ENCODE data around the gene SLCO1B3. TPM values are rescaled to one million over a fixed set of nuclear protein-coding genes. Genes with fewer than 3 reads are reported as not detected.

SLCO1B3 gene
- total and polyA plus RNA-seq, 10 of the 15 experiments (the other 5 are each of a cell fraction or from before 2014, with no cell fraction given): 0.04 to 1.2 TPM; not detected in 8

DNA sequence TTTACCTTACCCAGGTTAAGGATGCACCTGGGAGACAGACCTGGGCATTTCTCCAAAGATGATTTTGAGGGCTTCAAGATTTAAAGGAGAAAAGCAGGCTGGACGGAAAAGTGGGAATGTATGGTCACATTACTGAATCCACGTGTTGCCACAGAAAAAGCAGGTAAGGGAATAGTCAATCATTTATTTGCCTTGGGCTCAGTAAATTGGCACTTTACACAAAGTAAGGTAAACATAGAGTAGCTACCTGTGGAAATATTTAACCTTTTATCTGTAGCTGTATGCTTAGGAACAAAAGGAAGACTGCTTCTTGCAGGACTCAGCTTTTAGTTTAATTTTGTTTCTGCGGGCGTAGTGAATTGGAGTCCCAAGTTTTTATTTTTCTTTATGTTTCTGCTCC is 153.3 kb downstream of the SLCO1B3 start (continued):
- TF ChIP-seq IRF3 (IDR thresholded peaks at IDR 0.05): no peak
- no peak for TF ChIP-seq ZSCAN29 (IDR thresholded peaks at IDR 0.05)
- no peak for TF ChIP-seq PAX8 (IDR thresholded peaks at IDR 0.05)
- TF ChIP-seq BCL11A (IDR thresholded peaks at IDR 0.05; ENCODE audit: low read depth, low read length): no peak
- no peak for TF ChIP-seq HDGF (IDR thresholded peaks at IDR 0.05)
- no peak for TF ChIP-seq SP1 (IDR thresholded peaks at IDR 0.05; ENCODE audit: low read depth, low read length)

Small RNA genes within 50 kb of the gene (small RNA-seq; reads per million reads assigned to genes)
- gene AC011604.1: not detected

Other genes with a start within 250 kb of the SLCO1B3 start
- not detected in 2 replicates for gene SLCO1C1, start 115.4 kb upstream of the SLCO1B3 start, total RNA-seq (2014; rRNA removed)
- 0.22 TPM in 1 of 2 replicates, not detected in the other for gene SLCO1C1, start 115.4 kb upstream of the SLCO1B3 start, total RNA-seq (2014; rRNA removed; fragmentation: Illumina TruSeq; extraction: Trizol)
- gene SLCO1C1, start 115.4 kb upstream of the SLCO1B3 start, total RNA-seq (2021): not detected in 2 replicates
- gene SLCO1C1, start 115.4 kb upstream of the SLCO1B3 start, polyA plus RNA-seq (2011; rRNA removed): not detected in 2 replicates
- gene SLCO1C1, start 115.4 kb upstream of the SLCO1B3 start, polyA plus RNA-seq (2014; fragmentation: Illumina TruSeq; extraction: Trizol): not detected in 2 replicates
- not detected for gene SLCO1C1, start 115.4 kb upstream of the SLCO1B3 start, polyA plus RNA-seq (2014; fragmentation: Nextera tagmentation; extraction: Ambion mirVana)
- not detected in 2 replicates for gene SLCO1C1, start 115.4 kb upstream of the SLCO1B3 start, polyA plus RNA-seq (2014; rRNA removed)
- gene SLCO1C1, start 115.4 kb upstream of the SLCO1B3 start, polyA plus RNA-seq (2016; fragmentation: Nextera tagmentation; extraction: Ambion mirVana): not detected

Measured in GM12878 (cell line).